SKM-1 (cell line): Measurements from ENCODE around the gene RHBDD1.
A peak's percentile ranks its signal among the peaks of the same experiment; 100 is the strongest.

Experiments used
- DNase-seq: peaks from one replicate; lab custom pipeline; 2025; ENCODE audit not compliant: unreplicated experiment; lab: John Stamatoyannopoulos, UW

The RHBDD1 gene, protein sequence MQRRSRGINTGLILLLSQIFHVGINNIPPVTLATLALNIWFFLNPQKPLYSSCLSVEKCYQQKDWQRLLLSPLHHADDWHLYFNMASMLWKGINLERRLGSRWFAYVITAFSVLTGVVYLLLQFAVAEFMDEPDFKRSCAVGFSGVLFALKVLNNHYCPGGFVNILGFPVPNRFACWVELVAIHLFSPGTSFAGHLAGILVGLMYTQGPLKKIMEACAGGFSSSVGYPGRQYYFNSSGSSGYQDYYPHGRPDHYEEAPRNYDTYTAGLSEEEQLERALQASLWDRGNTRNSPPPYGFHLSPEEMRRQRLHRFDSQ

DNA sequence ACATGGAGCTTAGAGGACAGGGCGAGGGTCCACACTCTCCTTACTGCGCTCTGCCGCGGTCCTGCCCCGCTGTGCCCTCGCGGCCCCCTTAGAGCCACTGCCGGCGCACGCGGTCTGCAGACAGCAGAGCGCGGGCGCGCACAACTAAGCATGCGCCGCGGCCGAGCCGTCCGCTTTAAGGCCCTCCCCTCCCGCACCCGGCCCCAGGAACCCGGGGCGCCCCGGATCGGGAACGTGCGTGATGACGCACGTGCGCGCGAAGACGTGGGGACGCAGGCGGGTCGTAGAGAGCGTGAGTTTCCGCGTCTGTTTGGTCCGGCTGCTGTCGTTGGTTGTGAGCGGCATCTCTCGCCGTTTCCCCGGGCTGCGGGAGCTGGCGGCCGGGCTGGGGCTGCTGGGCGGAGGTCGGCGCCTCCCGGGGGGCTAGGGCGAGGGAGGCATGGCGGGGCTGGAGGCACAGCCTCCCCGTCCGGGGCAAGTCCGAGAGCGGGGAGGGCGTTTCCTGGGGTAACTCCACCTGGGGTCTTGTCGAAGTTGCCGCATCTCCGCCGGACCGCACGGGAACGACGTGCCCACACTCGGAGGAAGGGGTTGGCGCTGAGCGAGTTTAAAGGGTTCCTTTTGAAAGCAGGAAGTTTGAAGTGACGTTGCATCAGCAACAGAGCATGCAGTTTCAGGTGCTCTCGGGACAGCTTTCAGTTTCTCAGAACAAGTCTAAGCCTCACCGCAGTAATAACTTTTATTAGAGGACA is at the start of gene RHBDD1:
RHBDD1 (plus strand) TSS at position 259 of the 752 bp plus-strand sequence. CDS start 28,640 bp downstream, outside the sequence.
- peak; percentile 83 for DNase-seq

DNA sequence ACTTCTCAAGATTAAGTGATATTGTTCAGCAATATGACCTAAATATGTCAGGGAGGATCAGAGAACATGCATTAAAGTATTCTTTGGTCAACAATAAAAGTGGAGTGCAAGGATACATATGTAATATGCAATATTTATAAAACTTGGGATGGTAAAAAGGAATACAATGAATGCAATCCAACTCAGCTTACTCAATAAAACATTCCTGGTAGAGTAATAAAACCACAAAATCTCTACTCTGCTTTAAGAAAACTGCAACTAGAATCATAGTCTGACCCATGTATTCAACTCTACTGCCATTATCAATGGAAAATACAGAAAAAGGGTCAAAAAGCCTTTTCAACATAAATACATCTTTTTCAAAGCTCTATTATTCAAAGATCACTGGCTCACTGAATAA is 47.8 kb upstream of the RHBDD1 start:
- DNase-seq, result no peak

DNA sequence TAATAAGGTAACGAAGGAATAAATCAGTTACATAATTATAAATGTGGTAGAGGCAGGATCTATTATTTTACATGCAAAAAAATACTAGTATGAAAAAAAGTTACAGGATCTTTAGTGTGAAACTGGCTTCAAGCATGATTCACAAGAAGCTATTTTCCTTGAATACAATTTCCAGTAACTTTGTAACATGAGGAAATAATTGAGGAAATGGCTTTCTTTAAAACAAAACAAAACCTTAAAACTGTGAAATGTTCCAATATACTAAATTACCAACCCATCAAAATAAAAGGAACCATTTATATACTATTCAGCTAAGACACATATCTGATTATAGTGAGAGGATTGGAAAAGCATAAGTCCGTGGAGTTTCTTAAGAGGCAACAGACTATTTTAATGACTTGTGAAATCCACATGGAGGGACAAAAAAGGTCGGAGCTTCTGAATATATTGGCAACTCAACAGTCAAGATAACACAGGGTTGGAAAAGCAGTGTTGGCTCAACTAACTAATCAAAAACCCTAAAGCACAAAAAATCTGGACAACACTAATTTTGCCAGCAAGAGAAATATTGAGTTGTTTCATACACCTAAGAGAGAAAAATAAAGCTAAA is 46.9 kb upstream of the RHBDD1 start:
- no peak for DNase-seq

DNA sequence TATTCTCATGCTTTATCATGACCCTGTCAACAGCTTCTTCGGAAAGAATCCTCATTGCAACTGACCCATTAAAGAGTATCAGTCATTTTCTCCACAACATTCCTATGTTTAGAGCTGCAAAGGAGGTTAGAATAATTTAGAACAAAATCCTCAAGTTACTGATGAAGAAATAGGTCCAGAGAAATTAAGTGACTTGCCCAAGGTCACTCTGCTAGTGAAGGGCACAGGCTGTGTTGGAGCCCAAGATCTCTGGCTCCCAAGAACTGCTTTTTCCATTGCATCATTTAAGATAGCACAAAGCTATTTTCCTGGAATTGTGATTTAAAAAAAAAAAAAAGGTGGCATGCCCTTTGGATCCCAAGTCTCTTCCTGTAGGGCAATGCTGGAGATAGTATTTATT is 45.8 kb upstream of the RHBDD1 start:
- DNase-seq, result no peak

DNA sequence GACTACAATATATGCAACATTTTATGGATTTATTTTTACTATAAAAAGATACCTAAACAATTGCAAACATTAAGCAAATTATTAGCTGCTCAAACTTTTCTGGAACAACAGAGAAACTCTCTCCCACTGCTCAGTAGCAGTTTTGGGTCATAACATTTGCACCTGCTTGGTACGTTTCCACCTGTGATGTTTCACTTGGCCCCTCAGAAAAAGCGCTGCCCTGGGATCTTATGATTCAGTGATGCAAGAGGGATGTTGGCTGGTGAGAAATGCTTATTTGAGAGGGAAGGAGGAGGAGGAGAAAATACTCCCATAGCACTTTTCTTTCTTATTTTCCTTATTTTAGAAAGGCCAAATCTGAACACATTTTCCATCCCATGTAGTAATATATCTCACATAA is 45.4 kb upstream of the RHBDD1 start:
- DNase-seq, result no peak

DNA sequence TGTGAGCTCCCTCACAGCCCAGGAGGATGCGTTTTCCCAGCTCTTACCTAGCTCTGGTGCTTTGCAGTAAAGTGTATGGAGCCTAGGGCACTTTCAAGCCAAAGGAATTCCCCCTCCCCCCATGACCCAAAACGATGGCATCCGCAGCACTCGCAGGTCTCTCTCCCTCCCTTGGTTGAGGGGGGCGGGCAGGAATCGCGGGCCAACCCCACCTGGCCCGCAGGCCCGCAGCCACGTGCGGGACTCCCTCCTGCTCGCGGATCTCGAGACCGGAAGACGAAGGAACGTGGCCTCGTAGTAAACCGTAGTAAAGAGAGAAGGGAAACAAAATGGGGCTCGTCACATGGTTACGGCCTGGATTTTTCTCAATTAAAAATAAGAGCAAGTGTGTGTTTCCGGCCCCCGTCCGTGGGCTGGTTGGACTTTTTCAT is 44.8 kb upstream of the RHBDD1 start:
- no peak for DNase-seq

DNA sequence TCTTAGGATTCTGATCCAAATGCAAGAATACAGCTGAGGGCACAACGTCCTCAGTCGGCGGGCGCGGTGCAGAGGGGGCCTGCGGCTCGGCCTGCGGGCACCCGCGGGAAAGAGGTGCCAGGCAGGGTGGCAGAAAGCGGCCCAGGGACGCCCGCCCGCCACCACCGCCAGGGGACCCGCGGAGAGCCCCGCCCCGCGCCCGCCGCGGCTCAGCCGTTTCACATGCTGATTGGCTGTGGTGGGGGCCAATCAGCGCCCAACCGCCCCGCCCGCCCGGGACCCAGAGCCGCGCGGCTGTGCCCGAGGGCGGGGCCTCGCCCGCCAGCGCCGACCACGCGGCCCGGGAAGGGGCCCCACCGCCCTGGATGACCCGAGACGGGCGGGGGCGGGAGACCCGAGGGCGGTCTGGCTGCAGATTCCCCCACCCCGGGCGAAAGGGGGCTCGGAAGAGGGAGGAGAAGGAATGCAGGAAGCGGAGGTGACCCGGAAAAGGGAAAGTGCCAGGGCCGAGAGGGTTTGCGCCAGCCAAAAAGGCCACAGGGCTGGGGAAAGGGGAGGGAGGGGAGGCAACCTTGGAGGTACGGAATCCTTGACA is 44.3 kb upstream of the RHBDD1 start:
- DNase-seq, result peak; percentile 65

DNA sequence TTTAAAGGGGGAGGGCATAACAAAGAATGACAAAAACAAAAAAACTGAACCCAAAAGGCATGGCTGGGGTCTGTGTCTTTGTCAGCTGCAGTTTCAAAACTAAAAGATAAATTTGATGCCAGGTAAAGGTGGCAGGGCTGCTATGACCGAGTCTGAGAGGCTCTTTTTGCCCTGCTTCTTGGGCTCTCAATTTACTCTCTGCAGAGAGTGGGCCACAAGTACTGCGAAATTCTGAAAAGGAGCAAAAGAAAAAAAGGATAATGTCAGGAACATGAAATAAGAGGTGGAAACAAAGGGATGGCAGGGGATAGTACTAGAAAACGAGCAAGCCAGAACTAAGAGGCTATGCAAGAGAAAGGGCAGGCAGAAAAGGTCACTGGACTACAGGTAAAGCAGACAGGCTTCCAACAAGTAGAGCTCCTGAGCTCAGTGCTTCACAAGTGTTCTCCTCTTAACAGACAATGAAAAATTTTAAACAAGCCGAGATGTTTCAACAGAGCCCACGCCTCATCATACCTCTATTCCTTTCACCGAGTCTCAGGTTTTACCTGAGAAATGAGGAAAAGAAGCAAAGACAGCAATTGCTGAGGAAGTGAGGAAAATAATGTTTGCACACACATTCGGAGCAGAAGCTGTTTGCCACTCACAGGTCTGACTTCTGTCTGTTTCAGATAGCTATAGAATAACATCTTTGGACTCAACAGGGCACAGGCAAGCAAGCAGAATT is 43.5 kb upstream of the RHBDD1 start:
- DNase-seq, result no peak

DNA sequence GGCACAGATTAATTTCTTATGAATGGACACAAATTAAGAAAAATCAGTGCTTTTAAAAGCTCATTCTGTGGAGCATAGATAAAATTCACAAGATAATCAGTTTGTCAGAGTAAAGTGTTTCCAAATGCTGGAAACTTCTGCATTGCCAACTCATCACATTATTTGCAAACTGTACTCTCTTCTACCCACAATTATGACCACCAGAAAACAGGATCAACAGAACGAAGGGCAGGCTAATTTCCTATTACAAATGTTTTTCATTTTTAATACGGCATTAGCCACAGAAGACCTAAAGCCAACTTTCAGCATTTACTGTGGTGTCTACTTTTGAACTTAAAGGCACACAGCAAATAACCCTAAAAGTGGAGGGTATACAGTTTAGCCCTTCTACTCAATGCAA is 42.2 kb upstream of the RHBDD1 start:
- DNase-seq, result no peak

DNA sequence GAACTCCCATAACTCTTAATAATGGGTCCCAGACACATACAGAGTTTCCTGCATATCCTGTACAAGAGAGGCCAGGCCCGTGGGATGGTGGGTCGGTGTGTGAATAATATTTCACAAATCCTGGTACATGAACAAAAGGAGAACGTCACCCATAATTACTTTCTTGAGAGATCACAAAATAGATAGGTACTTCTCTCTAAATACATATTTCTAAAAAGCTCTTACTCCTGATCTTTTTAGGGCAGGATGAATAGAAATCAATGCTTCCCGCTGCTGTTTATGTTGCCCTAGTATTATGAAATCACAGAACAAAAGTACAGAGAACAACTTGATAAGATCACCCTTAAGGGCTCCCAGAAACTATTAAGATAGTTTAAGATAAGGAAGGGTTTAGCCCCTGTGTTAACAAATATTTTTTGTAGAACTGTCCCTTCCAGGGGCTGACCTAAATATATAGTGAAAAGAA is 41.6 kb upstream of the RHBDD1 start:
- DNase-seq, result no peak

DNA sequence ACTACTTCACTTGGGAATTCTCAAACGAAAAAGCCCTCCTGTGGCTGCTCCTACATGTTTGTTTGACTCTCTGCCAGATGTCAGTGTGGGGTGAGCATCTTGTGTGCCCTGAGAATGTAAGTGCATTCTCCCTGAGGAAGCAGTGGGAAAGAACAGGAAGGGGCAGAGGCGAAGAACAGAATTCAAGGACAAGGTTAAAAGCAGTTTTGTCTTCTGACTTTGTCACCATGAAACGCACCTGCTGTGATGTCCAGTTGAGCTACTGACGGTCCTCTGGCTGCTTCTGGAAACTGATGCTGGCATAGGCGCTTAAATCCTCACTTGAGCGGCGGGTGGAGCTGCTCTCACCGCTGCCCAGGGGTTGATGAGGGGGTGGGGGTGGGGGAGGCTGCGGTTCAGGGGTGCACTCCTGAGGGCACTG is 41.1 kb upstream of the RHBDD1 start:
- no peak for DNase-seq

DNA sequence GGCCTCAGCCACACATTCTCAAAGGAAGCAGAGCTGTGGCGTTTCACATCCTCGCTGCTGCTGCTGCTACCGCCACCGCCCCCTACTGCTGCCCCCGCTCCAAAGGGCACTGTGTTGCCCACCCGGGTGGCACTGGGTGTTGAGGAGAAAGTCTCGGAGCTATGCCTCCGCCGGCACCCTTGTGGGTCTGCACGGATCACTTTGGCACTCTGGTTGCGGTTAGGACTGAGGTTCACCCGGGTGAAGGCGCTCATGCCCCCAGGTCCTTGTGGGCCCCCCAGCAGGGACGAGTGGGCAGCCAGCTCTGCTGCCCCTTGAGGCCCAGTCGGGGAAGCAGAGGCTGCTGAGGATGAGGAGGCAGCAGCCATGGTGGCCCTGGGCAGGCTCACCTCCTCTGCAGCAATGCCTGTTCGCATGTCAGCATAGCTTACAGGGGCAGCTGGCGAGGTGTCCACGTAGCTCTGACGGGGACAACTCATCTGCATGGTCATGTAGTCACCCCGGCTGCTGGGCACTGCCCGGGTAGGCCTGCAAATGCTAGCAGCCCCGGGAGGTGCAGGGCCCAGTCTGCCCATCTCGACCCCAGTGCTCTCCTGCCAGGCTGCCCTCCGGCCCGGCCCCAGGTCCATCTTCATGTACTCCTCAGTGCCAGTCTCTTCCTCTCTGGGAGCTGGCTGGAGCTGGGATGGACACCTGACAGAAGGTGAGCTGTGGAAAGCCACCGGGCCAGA is 40.4 kb upstream of the RHBDD1 start:
- DNase-seq, result no peak

DNA sequence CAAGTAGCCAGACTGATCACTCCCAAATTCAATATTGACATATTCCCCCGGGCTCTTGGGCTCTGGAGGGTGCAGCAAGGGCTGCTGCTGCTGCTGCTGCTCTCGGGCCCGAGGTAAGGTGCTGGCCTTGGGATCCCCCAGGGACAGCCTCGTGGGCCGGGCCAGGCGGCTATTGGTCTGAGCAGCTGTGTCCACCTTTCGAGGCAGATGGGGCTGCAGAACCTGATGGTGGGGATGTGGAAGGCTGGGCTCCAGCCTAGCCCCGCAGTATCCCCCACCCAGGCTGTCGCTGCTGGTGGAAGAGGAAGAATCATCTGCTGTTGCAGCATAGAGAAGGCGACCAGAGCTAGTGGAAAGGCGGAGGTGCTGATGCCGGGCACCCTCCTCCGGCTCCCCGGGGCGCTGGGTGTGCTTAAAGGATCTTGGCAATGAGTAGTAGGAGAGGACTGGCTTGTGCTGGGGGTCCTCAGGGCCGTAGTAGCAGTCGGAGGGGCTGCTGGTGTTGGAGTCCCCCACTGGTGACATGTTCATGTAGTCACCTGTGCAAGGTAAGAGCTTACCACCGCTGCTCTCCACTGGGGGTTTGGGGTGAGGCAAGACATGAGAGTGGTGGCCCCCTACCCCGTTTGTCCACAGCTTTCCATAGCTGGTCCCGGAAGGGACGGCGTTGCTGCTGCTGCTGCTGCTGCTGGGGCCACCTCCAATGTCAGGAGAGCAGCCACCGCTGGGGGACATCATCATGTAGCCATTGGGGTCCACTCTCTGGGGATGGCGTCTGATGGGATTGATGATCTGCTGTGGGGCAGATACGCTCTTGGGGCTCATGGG is 39.6 kb upstream of the RHBDD1 start:
- DNase-seq, result no peak

DNA sequence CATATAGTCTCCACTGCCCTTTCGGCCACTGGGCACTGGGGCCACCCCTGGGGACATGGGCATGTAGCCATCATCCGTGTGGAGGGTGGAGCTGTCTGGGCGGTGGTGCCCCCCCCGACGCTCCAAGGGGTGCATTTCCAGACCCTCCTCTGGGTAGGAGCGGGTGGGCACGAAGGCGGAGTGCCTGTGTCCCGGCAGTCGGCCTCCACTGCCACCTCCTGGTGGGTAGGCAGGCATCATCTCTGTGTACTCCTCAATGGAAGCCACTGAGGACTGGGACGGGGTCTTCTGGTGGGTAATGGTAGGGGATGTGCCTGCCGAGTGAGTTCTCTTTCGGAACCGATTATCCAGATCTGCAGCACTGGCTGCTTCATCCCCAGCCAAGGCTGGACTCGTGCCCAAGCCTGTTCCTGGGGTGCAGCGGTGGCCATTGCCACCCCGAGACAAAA is 39.0 kb upstream of the RHBDD1 start:
- no peak for DNase-seq

DNA sequence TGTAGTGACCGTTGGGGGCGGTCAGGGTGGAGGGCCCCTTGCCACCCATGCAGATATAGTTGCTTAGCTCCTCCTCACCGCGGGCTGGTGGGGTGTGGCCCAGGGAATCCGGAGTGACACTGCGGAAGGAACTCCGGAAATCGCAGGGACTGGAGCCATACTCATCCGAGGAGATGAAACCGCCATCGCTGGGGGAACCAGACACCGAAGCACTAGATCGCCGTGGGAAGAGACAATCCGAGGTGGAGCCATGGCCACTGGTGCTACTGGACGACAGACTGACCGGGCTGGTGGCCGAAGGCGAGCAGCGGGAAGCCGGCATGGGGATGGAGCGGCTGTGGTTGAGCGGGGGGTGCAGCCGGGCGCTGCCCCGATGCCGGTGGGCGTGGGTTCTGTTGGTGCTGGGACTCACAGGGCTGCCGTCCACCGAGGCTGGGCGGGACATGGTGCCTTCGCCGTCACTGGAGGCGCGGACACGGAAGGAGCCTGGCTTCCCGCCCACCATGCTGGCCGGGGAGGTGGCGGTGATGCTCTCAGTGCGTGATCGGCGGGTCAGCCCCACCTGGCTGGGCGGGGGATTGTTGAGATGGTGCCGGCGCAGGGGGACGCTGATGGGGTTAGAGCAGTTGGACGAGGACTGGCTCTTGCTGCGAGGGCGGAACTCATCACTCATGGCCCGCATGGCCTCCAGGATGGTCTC is 38.4 kb upstream of the RHBDD1 start:
- DNase-seq, result no peak

DNA sequence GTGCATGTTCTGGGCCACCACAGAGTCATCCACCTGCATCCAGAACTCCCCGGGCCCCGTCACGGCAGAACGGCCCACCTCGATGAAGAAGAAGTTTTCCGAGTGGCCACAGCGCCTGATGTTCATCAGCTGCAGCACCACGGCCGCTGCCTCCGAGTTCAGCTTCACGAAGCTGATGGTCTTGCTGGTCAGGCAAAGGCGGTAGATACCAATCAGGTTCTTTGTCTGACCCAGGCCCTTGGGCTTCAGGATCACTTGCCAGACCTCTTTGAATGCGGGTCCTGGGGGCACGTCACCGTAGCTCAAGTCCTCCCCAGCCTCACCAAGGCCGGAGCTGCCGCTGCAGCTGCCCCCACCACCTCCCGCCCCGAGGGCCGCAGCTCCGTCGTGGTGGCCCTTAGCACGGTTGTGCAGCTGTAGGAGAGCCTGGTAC is 37.8 kb upstream of the RHBDD1 start:
- DNase-seq, result no peak

DNA sequence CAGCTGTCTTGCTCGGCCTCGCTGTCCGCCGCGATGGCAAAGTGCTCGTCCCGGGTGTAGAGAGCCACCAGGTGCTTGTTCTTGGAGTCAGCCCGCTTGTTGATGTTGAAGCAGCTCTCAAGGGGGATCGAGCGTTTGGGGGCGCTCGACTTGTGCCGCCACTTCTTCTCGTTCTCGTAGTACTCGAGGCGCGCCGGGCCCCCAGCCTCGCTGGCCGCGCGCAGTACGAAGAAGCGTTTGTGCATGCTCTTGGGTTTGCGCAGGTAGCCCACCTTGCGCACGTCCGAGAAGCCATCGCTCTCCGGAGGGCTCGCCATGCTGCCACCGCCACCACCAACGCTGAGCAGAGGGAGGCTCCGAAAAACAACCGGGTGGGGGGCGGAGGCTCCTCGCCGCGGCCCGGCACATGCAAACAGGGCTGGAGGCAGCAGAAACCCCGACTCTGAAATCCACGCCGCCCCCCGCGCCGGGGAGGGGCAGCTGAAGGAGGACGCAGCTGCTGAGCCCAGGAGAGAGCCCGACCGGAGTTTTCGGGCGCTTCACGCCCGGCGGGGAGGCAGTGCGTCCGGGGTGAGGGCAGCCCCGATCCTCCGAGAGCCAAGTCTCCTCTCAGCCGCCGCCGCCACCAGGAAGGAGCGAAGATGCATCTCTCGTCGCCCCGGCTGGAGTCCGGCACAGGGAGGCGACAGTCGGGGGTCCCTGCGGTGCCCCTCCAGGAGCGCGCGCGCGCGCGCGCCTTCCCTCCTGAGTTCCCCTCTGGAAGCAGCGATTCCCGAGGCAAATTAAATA is 37.2 kb upstream of the RHBDD1 start:
- DNase-seq, result no peak
